ENCODE results near the gene PRDM16. TPM values are rescaled to one million over a fixed set of nuclear protein-coding genes. Genes with fewer than 3 reads are reported as not detected.

PRDM16 gene
- total RNA-seq, 1 donor from 2014 or later, result 21.4 TPM

GRCh38 chr1:3034728-3035562 is 34.1 kb upstream of the PRDM16 start:
- Mint-ChIP-seq H3K4me1 (ENCODE audit: unreplicated experiment) (peaks cover 5% of the 10 kb centered on the region), H3K4me3 (ENCODE audit: unreplicated experiment) (no peak overlapping the region), H3K36me3 (ENCODE audit: low read depth, unreplicated experiment) (no peaks in the 10 kb centered on the region), H3K27me3 (ENCODE audit: unreplicated experiment) (peaks cover 3% of the 10 kb centered on the region), H3K27ac (ENCODE audit: unreplicated experiment) (no peak overlapping the region), H3K9me3 (ENCODE audit: unreplicated experiment) (no peaks in the 10 kb centered on the region)
- no peak for TF ChIP-seq CTCF (IDR thresholded peaks at IDR 0.05; ENCODE audit: unreplicated experiment)
- no peak for DNase-seq (ENCODE audit: low spot score)

DNA sequence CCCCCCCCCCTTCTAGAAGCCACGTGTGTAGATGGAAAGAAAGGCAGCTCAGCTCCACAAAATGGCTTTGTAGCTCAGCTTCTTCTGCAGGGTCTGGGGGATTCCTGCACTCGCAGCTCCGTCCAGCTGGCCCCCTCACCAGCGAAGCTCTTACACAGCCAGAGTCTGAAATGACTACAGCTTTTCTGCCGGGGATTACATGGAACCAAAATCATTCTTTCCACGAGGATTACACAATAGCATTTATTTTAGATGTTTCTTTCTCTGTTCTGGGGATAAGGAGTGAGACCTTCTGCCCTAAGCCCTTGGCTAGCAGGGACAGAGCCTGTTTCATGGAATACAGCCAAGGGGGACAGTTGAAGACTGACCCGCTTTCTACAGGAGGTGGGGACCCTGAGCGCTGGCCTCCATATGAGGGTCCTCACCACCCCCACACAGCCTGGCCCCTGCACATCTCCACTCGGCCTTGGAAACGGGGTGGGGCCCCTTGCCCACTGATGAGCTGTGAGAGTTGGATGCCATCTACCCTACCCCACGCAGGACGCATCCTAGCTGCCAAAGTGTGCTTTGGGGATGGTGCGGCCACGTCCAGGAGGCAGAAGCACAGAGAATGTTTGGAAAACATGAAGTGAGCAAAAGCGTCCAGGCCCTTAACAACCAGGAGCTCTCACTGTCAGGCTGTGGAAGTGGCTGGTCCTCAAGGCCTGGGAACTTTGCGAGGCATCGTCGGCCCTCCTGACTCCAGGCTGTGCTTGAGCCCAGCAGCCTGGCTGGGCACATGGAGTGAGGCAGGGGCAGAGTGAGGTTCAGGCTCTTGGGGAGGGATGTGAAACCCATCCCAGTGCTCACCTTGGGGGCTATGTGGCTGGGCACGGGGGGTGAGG is 33.2 kb upstream of the PRDM16 start:
- Mint-ChIP-seq H3K4me3 (ENCODE audit: unreplicated experiment) (no peak overlapping the region), H3K4me1 (ENCODE audit: unreplicated experiment) (peaks cover 5% of the 10 kb centered on the region), H3K27ac (ENCODE audit: unreplicated experiment) (no peak overlapping the region), H3K36me3 (ENCODE audit: low read depth, unreplicated experiment) (no peaks in the 10 kb centered on the region), H3K27me3 (ENCODE audit: unreplicated experiment) (peaks cover 3% of the 10 kb centered on the region), H3K9me3 (ENCODE audit: unreplicated experiment) (no peaks in the 10 kb centered on the region)
- no peak for DNase-seq (ENCODE audit: low spot score)
- TF ChIP-seq CTCF (IDR thresholded peaks at IDR 0.05; ENCODE audit: unreplicated experiment), result no peak

DNA sequence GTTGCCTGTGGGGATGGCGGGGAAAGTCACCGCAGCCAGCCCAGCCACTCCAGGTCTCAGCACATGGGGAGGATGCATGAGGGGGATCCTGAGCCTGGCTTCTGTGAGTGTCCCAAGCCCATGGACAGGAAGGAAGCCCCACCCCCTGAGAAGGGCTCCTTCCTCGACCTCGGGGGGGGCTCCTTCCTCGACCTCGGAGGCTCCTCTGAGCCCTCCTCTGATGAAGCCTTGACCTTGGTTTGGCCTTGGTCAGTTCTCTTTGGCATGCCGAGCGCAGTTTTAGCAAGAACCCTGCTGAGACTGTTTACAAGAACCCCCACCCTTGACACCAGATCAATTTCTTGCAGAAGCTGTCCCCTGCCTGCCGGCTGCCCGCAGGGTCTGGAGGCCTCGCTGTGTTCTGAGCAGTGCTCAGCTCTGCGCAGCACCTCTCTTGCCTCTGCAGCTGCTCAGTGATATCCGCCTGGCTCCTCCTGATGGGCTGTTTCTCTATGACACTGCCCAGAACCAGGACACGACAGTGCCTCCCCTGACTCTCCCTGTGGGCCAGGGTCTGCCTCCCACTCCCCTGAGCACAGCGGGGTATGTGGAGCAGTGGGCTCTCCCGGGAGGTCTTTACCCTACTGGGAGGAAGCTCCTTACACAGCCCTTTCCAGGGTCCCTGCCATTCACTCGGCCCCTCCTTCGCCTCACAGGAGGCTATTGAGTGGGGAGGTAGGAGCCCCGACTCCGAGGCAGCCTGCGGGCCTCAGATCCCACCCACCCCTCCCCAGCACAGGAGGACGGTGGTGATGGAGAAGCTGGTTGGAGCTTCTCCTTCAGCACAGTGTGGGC is 32.3 kb upstream of the PRDM16 start:
- no peak overlapping the region for H3K27ac Mint-ChIP-seq (ENCODE audit: unreplicated experiment)
- H3K9me3 Mint-ChIP-seq (ENCODE audit: unreplicated experiment), result no peaks in the 10 kb centered on the region
- H3K4me1 Mint-ChIP-seq (ENCODE audit: unreplicated experiment), result peaks cover 5% of the 10 kb centered on the region
- no peak for TF ChIP-seq CTCF (IDR thresholded peaks at IDR 0.05; ENCODE audit: unreplicated experiment)
- no peaks in the 10 kb centered on the region for H3K36me3 Mint-ChIP-seq (ENCODE audit: low read depth, unreplicated experiment)
- H3K27me3 Mint-ChIP-seq (ENCODE audit: unreplicated experiment), result peaks cover 3% of the 10 kb centered on the region
- DNase-seq (ENCODE audit: low spot score), result no peak
- no peak overlapping the region for H3K4me3 Mint-ChIP-seq (ENCODE audit: unreplicated experiment)

DNA sequence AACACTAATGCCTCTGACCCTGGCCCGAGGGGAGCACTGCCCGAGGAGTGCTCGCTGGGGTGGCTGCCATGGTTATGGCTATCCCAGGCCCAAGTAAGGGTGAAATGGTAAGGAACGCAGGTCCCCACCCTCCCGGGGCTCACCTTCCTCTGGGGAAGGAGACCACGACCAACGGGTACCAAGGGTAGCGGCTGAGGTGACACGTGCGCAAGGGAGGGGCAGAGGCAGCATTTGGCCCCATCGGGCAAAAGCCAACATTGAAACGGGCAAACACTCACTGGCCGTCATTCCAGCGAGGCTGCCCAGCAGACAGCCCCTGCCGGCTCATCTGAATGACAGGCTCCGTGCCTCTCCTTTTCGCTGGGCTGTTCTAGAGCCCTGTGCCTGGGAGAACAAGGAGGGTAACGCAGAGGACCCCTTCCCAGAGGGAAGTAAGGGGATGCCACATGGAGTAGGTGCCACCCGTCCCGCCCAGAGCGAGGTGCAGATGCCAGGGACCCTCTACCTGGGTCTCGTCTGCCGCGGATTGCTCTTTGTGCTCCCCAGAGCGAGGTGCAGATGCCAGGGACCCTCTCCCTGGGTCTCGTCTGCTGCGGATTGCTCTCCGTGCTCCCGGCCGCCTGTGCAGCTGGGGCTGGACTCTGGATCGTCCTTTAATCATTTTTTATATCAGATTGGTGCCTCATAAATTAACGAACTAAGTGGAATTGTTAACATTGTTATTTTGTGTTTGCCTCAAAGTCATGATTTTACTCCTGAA is 31.5 kb upstream of the PRDM16 start:
- peaks cover 5% of the 10 kb centered on the region for H3K4me1 Mint-ChIP-seq (ENCODE audit: unreplicated experiment)
- TF ChIP-seq CTCF (IDR thresholded peaks at IDR 0.05; ENCODE audit: unreplicated experiment), result no peak
- H3K36me3 Mint-ChIP-seq (ENCODE audit: low read depth, unreplicated experiment), result no peaks in the 10 kb centered on the region
- no peaks in the 10 kb centered on the region for H3K9me3 Mint-ChIP-seq (ENCODE audit: unreplicated experiment)
- peaks cover 3% of the 10 kb centered on the region for H3K27me3 Mint-ChIP-seq (ENCODE audit: unreplicated experiment)
- no peak overlapping the region for H3K27ac Mint-ChIP-seq (ENCODE audit: unreplicated experiment)
- no peak overlapping the region for H3K4me3 Mint-ChIP-seq (ENCODE audit: unreplicated experiment)
- DNase-seq (ENCODE audit: low spot score), result no peak
